Astrocyte of the cerebellum (primary cell): ENCODE measurements around the gene CRTC2.
"Not testable (repeated sequence)": the region's sequence is repeated elsewhere in the genome, so short reads cannot be mapped to it uniquely, and the experiment has no call there.

Source experiments
- DNase-seq: peaks from one replicate; pipeline ENCODE4 v3.0.0-alpha.2; 2011; ENCODE audit warnings: low read depth
- H3K4me3 ChIP-seq: 2 replicates; pipeline ENCODE4 v1.5.1; 2011; ENCODE audit warnings: mild to moderate bottlenecking, low read depth, low read length, moderate library complexity
- CTCF ChIP-seq: IDR thresholded peaks from 2 replicates; pipeline ENCODE4 v1.5.1; 2012; ENCODE audit warnings: low read length, low read depth, moderate library complexity, mild to moderate bottlenecking; ENCODE audit errors: missing control alignments
- in situ Hi-C: cut with HindIII; loops from 2 replicates; pipeline ENCODE4 v1.10.0; 2017; ENCODE audit warnings: low sequenced_read_pairs

The CRTC2 gene

GRCh38 chr1:153984123-153984894, 25.9 kb upstream of the CRTC2 start:
- DNase-seq, result no peak
- in situ Hi-C loops, result loop anchor here (5.0 kb wide), 1 partner anchor 62 kb away; the partner anchor contains the start of gene GATAD2B
- peak overlapping the region; percentile 91 for H3K4me3 ChIP-seq
- TF ChIP-seq CTCF, result no peak

GRCh38 chr1:153981735-153982134, 23.3 kb upstream of the CRTC2 start:
- not testable (repeated sequence) for H3K4me3 ChIP-seq, DNase-seq
- in situ Hi-C loops, result loop anchor here (5.0 kb wide), 1 partner anchor 59 kb away; the partner anchor contains the start of gene GATAD2B

- in situ Hi-C loops, DNase-seq, H3K4me3 ChIP-seq: not testable (repeated sequence)
Observed at GRCh38 chr1:153979091-153979490, 20.7 kb upstream of the CRTC2 start.

GRCh38 chr1:153978274-153978909, 20.0 kb upstream of the CRTC2 start:
- TF ChIP-seq CTCF, result no peak
- DNase-seq, result no peak
- in situ Hi-C loops, result no loop called here
- H3K4me3 ChIP-seq, result peak overlapping the region; percentile 97

GRCh38 chr1:153977250-153978240, 19.1 kb upstream of the CRTC2 start, which contains the start of gene JTB:
TSS of gene JTB (minus strand) at chr1:153977674. CDS start at chr1:153977252, 422 bp downstream.
- TF ChIP-seq CTCF, result no peak
- H3K4me3 ChIP-seq, result peak within 1 kb of the TSS; percentile 97
- in situ Hi-C loops, result no loop called here
- no peak for DNase-seq

- no peak for DNase-seq
- in situ Hi-C loops, result no loop called here
- no peak for TF ChIP-seq CTCF
Observed at GRCh38 chr1:153976819-153977249, 18.4 kb upstream of the CRTC2 start.

GRCh38 chr1:153973525-153973924, 15.1 kb upstream of the CRTC2 start:
- in situ Hi-C loops, result no loop called here
- TF ChIP-seq CTCF, result no peak
- no peak for DNase-seq
- H3K4me3 ChIP-seq, result no peak overlapping the region

More at GRCh38 chr1:153976819-153977249, 18.4 kb upstream of the CRTC2 start:
- peak overlapping the region; percentile 97 for H3K4me3 ChIP-seq
